Esophagus squamous epithelium (tissue), 4 donors: Measurements from ENCODE around the gene SPDYA.

ENCODE experiments used
- CTCF ChIP-seq, 6 experiments: fragments of 450-650 bp in 4 of 6; fragments of 200-600 bp in 2 of 6; sonication (generic) in 2 of 6; IDR thresholded peaks; one replicate each; pipeline ENCODE4 v1.5.1; 2016 to 2019; ENCODE audit warnings: antibody characterized with exemption in 6 of 6, mild to moderate bottlenecking in 4 of 6, moderate library complexity in 4 of 6
- POLR2A ChIP-seq, 4 donors: fragments of 450-650 bp; IDR thresholded peaks; one replicate each; pipeline ENCODE4 v1.6.1; 2017; ENCODE audit warnings: antibody characterized with exemption in 4 of 4, mild to moderate bottlenecking in 4 of 4, moderate library complexity in 3 of 4

GRCh38 chr2:28802975-28803429 lies 7.6 kb upstream of the SPDYA start:
- TF ChIP-seq POLR2A (IDR thresholded peaks at IDR 0.05) (no peak), CTCF (IDR thresholded peaks at IDR 0.05) (no peak)
